ENCODE measurements around the gene GPC4.

DNA sequence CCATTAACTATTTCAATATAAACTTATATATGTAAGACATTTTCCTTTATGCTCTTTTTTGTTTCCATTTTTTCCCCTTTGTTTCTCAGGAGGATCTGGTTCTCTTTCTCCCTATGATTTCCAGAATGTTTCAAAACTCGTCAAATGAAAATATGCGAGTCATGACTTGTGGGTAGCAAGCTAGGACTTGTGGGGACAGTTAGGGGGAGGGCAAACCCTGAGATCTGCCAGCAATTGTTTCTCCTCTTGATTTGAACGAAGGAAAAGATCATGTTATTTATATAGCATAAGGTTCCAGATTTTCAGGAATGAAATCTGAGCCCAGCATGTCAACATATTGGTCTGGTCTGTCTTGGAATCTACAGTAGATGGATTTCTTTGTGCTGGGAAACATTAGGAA, 28.9 kb upstream of the GPC4 start:
- TF ChIP-seq CTCF (IDR thresholded peaks at IDR 0.05) (no peak), POLR2A (IDR thresholded peaks at IDR 0.05) (no peak)

All from Peyer's patch (tissue), 4 donors.